Adrenal gland (tissue), 5 donors: Measurements from ENCODE around the gene OOSP1.

Experiments
- POLR2A ChIP-seq, 2 donors: fragments of 450-650 bp; IDR thresholded peaks; one replicate each; pipeline ENCODE4 v1.6.1; 2017; ENCODE audit warnings: antibody characterized with exemption in 2 of 2, mild to moderate bottlenecking in 2 of 2, moderate library complexity in 1 of 2
- TF ChIP-seq, protein P1 (sequence below), 6 experiments: fragments of 450-650 bp in 4 of 6; fragments of 200-600 bp in 2 of 6; sonication (generic) in 1 of 6; IDR thresholded peaks; 1 replicate in 5 of 6; 2 replicates in 1 of 6; pipeline versions ENCODE4 v1.5.1 to v1.8.0; 2016 to 2021; ENCODE audit warnings: antibody characterized with exemption in 6 of 6, mild to moderate bottlenecking in 2 of 6, moderate library complexity in 1 of 6
- donor health status: DM: no; HTN: no; CAD: no.

DNA sequence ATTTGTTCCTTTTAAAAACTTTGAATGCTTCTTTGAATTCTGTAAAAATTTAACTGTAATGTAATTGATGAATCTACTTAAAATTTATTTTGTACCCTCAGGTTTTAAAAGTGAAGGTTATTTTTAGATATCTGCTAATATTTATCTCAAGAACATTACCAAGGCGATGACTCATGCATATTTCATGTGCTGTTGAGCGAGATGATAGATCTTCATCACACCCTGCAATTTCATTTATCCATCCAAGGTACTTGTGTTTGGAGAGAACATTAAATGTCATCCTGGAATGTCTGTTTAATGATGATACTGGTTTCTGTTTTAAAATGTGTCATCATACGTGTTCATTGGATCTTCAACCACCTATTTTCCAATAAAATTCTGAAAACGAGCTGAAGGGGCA is 18.9 kb downstream of the OOSP1 start:
- TF ChIP-seq, protein P1, sequence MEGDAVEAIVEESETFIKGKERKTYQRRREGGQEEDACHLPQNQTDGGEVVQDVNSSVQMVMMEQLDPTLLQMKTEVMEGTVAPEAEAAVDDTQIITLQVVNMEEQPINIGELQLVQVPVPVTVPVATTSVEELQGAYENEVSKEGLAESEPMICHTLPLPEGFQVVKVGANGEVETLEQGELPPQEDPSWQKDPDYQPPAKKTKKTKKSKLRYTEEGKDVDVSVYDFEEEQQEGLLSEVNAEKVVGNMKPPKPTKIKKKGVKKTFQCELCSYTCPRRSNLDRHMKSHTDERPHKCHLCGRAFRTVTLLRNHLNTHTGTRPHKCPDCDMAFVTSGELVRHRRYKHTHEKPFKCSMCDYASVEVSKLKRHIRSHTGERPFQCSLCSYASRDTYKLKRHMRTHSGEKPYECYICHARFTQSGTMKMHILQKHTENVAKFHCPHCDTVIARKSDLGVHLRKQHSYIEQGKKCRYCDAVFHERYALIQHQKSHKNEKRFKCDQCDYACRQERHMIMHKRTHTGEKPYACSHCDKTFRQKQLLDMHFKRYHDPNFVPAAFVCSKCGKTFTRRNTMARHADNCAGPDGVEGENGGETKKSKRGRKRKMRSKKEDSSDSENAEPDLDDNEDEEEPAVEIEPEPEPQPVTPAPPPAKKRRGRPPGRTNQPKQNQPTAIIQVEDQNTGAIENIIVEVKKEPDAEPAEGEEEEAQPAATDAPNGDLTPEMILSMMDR (IDR thresholded peaks at IDR 0.05): no peak
- no peak for TF ChIP-seq POLR2A (IDR thresholded peaks at IDR 0.05)
